ENCODE results near the gene C22orf31.

The C22orf31 gene

DNA sequence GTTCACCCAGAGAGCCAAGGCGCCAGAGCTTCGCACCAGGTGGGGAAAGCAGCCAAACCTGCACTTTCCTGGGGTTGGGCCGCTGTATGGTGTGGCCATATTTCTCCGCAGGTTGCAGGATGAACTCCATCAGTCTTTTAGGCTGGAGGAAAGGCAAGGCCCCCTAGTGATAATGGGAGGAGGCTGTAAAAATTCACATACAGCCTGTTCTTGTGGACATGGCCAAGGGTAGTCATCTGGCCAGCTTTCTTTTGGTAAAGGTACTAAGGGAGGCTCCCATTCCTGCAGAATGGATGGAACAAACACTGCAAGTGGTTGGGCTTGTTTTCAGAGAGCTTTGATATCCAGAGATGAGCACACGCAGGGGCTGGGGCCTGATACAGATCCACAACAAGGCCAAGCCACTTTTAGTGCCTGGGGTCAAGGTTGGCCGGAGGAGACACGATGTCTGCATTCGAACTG, 29.6 kb downstream of the C22orf31 start:
- Mint-ChIP-seq H3K27ac (no peak overlapping the region), H3K36me3 (peaks cover 4 to 6% of the 10 kb centered on the region in 2 donors), H3K4me3 (no peak overlapping the region), H3K9me3 (no peaks in the 10 kb centered on the region), H3K27me3 (peaks cover 43 to 63% of the 10 kb centered on the region in 2 donors), H3K4me1 (peaks cover 3 to 15% of the 10 kb centered on the region in 2 donors)
- DNase-seq (no peak), ATAC-seq (replicated peaks) (no peak)

DNA sequence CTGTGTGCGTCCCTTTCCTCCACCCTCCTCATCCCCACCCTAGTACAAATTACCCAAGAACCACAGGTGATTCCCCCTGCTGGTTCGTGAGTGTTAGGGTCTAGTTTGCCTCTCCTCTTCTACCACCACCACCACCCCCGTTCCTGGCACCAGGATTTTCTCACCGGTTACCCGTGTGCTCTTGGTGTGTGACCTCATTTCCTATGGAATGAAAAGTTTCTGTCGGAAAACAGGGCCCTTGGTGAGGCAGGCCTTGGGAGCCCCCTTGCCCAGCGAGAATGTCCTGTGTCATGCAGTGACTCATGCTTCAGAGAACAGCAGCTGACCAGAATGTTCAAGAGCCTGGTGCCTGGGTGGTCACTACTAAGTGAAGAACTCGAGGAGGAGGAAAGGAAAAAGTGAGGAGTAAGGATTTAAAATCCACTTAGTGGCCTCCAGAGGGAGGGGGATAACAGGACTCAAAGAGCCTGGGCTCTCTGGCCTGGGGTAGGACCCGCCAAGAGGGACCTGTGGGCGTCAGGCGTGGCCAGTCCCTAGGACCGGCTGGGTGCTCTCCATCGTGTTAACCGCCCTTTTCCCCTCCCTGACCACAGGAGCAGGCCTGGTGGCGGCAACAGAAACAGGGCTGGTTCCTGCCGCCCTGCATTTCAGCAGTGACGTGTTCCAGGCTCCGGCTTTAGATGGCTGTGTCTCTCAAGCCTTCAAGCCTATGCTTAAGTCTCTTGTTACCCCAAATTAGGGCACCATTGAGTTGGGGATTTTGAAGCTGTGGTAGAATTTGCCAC, 30.2 kb downstream of the C22orf31 start:
- no peaks in the 10 kb centered on the region for H3K9me3 Mint-ChIP-seq
- DNase-seq (no peak), ATAC-seq (replicated peaks) (peak; percentile 75 to 80)
- peak overlapping the region; percentile 76 to 79 for H3K4me3 Mint-ChIP-seq
- H3K36me3 Mint-ChIP-seq, result peaks cover 4 to 6% of the 10 kb centered on the region in 2 donors
- peaks cover 3 to 15% of the 10 kb centered on the region in 2 donors for H3K4me1 Mint-ChIP-seq
- peaks cover 43 to 67% of the 10 kb centered on the region in 2 donors for H3K27me3 Mint-ChIP-seq
- peak overlapping the region; percentile 85 for H3K27ac Mint-ChIP-seq

GRCh38 chr22:29030618-29031226, 30.9 kb downstream of the C22orf31 start:
- Mint-ChIP-seq H3K4me1 (peaks cover 3 to 15% of the 10 kb centered on the region in 2 donors), H3K27ac (peak overlapping the region; percentile 59), H3K27me3 (peaks cover 43 to 67% of the 10 kb centered on the region in 2 donors), H3K4me3 (peak overlapping the region; percentile 76 to 79), H3K9me3 (no peaks in the 10 kb centered on the region), H3K36me3 (peaks cover 4 to 6% of the 10 kb centered on the region in 2 donors)
- no peak for DNase-seq
- peak; percentile 58 to 62 for ATAC-seq (replicated peaks)

DNA sequence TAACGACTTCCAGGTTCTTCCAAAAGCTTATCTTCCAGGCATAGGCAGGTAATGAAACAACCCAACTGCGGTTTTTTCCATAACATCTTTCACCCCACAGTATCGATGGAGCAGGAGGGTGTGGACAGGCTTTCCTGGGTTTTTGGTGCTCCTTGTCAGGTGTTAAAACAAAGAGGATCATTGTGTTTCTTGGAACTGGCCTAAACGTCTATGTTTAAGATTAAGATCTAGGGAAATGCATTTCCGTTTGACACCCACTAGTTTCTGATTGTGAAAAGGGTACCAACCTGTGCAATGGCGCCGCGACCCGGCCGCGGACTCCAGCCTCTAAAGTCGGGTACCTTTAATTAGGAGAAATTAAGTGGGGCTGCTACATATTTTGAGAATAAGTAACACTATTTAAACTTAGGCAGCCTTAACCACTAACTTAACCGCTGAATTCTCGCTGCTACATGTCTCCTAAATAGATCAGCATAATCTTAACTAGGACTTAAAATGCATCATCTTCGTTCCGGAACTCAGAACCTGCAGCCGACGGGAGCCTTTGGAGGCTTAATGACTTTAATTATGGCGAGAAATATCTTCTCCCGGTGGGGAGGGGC, 31.5 kb downstream of the C22orf31 start:
- ATAC-seq (replicated peaks) (no peak), DNase-seq (no peak)
- H3K36me3 Mint-ChIP-seq, result peaks cover 4 to 6% of the 10 kb centered on the region in 2 donors
- peaks cover 45 to 72% of the 10 kb centered on the region in 2 donors for H3K27me3 Mint-ChIP-seq
- peak overlapping the region; percentile 76 to 79 for H3K4me3 Mint-ChIP-seq
- no peak overlapping the region for H3K27ac Mint-ChIP-seq
- H3K4me1 Mint-ChIP-seq, result peaks cover 3 to 15% of the 10 kb centered on the region in 2 donors
- H3K9me3 Mint-ChIP-seq, result no peaks in the 10 kb centered on the region

GRCh38 chr22:29029202-29030000, 32.2 kb downstream of the C22orf31 start:
- H3K9me3 Mint-ChIP-seq, result no peaks in the 10 kb centered on the region
- peaks cover 46 to 75% of the 10 kb centered on the region in 2 donors for H3K27me3 Mint-ChIP-seq
- peaks cover 3 to 15% of the 10 kb centered on the region in 2 donors for H3K4me1 Mint-ChIP-seq
- DNase-seq (no peak), ATAC-seq (replicated peaks) (no peak)
- H3K36me3 Mint-ChIP-seq, result peaks cover 4 to 6% of the 10 kb centered on the region in 2 donors
- H3K27ac Mint-ChIP-seq, result no peak overlapping the region
- no peak overlapping the region for H3K4me3 Mint-ChIP-seq

- H3K9me3 Mint-ChIP-seq, result no peaks in the 10 kb centered on the region
- no peak overlapping the region for H3K4me3 Mint-ChIP-seq
- peaks cover 3 to 15% of the 10 kb centered on the region in 2 donors for H3K4me1 Mint-ChIP-seq
- peaks cover 4 to 6% of the 10 kb centered on the region in 2 donors for H3K36me3 Mint-ChIP-seq
- peaks cover 50 to 72% of the 10 kb centered on the region in 2 donors for H3K27me3 Mint-ChIP-seq
- DNase-seq (no peak), ATAC-seq (replicated peaks) (no peak)
- H3K27ac Mint-ChIP-seq, result no peak overlapping the region
Observed at GRCh38 chr22:29028468-29028867, 33.2 kb downstream of the C22orf31 start.

DNA sequence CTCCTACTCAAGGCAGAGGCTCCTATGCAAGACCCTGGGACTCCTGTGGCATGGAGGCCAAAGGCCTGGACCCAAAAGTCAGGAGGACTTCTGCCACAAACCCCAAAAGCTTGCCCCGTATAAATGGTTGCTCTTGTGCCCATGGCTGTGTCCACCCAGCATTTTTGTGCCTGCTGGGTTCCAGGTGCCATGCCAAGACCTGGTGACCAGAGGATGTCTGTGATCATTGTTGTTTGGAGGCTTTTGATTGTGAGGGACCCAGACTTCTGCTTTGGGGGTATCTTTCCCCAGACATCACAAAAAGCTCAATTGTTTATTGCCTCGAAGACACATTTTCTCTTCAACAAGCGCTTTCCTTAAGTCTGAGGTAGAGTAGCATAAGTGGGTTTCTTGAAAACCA, 35.1 kb downstream of the C22orf31 start:
- Mint-ChIP-seq H3K4me3 (no peak overlapping the region), H3K27me3 (peaks cover 41 to 55% of the 10 kb centered on the region in 2 donors), H3K27ac (no peak overlapping the region), H3K36me3 (peaks cover 0 to 6% of the 10 kb centered on the region in 2 donors), H3K4me1 (peaks cover 3 to 15% of the 10 kb centered on the region in 2 donors), H3K9me3 (no peaks in the 10 kb centered on the region)
- DNase-seq, result no peak
- ATAC-seq (replicated peaks), result no peak

- ATAC-seq (replicated peaks), result no peak
- Mint-ChIP-seq H3K27ac (no peak overlapping the region), H3K4me3 (no peak overlapping the region), H3K36me3 (peaks cover 0 to 3% of the 10 kb centered on the region in 2 donors), H3K9me3 (peaks cover 3 to 4% of the 10 kb centered on the region in 2 donors), H3K27me3 (peaks cover 16 to 30% of the 10 kb centered on the region in 2 donors), H3K4me1 (no peaks in the 10 kb centered on the region)
- no peak for DNase-seq
Observed at GRCh38 chr22:29023172-29023796, 38.3 kb downstream of the C22orf31 start.

DNA sequence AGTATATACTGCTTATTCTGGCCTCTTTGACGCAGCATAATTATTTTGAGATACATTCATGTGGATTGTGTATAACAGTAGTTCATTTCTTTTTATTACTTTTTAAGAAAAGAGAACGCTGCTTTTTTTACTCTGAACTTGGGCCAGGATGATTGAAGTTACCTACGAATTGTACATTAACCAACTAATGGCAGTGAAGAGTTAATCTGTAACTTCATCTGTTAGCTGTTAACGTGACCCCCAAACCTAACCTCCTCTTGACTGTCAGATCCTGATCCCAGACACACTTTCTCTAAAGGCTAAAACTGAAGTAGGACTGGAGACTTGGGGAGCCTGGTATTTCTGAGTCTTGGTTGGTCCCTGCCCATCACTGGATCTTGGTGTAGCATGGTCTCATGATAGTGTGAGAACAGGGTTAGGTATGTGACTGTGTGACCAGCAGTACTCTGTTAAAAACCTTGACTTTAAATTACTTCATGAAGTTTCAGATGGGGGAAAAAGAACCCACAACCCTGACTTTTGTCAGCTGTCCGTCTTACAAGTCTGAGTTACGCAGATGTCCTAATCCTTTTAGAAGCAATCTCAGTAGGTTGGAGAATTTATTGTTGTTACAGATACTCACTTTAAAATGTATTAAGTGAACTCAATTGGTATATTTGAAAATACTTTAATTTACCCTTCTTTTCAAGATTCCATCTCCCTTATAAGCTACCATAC, 39.4 kb downstream of the C22orf31 start:
- no peak overlapping the region for H3K4me3 Mint-ChIP-seq
- peaks cover 5 to 6% of the 10 kb centered on the region in 2 donors for H3K9me3 Mint-ChIP-seq
- H3K27me3 Mint-ChIP-seq, result peaks cover 27 to 30% of the 10 kb centered on the region in 2 donors
- ATAC-seq (replicated peaks) (no peak), DNase-seq (no peak)
- H3K27ac Mint-ChIP-seq, result no peak overlapping the region
- no peaks in the 10 kb centered on the region for H3K36me3 Mint-ChIP-seq
- H3K4me1 Mint-ChIP-seq, result peaks cover 0 to 2% of the 10 kb centered on the region in 2 donors

DNA sequence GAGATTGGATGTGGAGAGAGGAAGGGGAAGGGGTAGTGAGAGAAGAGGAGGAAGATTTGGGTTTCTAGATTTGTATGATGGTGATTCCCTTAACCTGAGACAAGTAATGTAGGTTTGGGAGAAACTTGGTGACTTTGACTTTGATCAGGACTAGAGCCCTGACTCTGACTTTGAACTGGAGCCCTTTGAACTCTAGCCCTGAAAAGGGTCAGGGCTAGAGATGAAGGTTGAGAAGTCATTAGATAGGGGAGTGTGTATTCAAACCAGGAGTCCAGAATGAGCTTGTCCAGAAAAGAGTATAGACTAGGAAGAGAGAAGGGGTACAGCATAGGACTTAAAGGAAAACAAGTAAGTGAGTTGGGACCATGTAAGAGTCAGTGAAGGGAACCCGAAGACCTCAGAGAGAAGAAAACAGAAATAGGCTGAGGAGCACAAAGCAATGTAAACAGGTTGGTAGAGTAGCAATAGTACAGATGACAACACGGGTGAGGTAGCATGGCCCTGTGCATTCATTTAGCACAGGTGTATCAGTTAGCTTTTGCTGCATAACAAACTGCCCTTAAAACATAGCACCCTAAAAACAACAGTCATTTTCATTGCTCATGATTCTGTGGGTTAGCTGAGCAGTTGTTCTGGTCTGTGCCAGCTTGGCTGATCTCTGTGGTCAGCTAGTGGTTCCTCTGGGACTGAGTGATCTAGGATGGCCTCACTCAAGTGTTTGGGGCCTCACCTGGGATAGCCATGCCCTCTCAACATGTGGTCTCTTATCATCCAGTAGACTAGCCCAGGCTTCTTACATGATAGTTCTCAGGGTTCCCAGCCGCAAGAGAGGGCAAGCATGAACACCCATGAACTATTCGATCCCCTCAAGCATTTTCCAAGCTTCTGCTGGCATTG, 43.1 kb downstream of the C22orf31 start:
- peaks cover 6 to 17% of the 10 kb centered on the region in 2 donors for H3K4me1 Mint-ChIP-seq
- H3K27ac Mint-ChIP-seq, result no peak overlapping the region
- H3K4me3 Mint-ChIP-seq, result no peak overlapping the region
- H3K27me3 Mint-ChIP-seq, result peaks cover 18 to 19% of the 10 kb centered on the region in 2 donors
- H3K36me3 Mint-ChIP-seq, result no peaks in the 10 kb centered on the region
- ATAC-seq (replicated peaks) (no peak), DNase-seq (no peak)
- H3K9me3 Mint-ChIP-seq, result peaks cover 5 to 6% of the 10 kb centered on the region in 2 donors

GRCh38 chr22:29016067-29016938, 45.3 kb downstream of the C22orf31 start:
- ATAC-seq (replicated peaks), result peak; percentile 69 to 71
- DNase-seq, result no peak
- Mint-ChIP-seq H3K27me3 (peaks cover 14 to 18% of the 10 kb centered on the region in 2 donors), H3K36me3 (no peaks in the 10 kb centered on the region), H3K27ac (peak overlapping the region; percentile 57), H3K4me3 (no peak overlapping the region), H3K9me3 (peaks cover 5 to 6% of the 10 kb centered on the region in 2 donors), H3K4me1 (peaks cover 6 to 17% of the 10 kb centered on the region in 2 donors)
